Bone marrow (tissue), 2 donors: ENCODE results near the gene ATG4D.
A peak's percentile ranks its signal among the peaks of the same experiment; 100 is the strongest.
"Not testable (repeated sequence)": the region's sequence is repeated elsewhere in the genome, so short reads cannot be mapped to it uniquely, and the experiment has no call there.

Experiments
- DNase-seq, 2 donors: peaks; one replicate each; lab custom pipeline; 2025; lab: John Stamatoyannopoulos, UW

Gene ATG4D

DNA sequence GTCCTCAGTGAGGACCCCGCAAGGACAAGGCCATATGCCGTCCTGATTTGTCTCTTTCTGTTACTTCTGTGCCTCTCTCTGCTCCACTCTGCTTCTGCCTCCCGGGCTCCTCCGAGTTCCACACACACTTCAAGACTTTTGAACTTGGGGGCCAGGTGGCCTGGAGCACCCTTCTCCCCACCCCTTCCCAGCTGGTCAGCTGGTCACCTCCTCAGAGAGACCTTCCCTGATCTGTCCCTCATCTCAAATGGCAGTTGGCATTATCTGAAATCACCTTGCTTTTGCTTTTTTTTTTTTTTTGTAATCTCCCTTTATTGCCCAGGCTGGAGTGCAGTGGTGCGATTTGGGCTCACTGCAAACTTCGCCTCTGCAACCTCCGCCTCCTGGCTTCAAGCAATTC, 24.3 kb upstream of the ATG4D start:
- DNase-seq, result no peak

GRCh38 chr19:10520652-10521318, 22.9 kb upstream of the ATG4D start:
- DNase-seq, result no peak

DNA sequence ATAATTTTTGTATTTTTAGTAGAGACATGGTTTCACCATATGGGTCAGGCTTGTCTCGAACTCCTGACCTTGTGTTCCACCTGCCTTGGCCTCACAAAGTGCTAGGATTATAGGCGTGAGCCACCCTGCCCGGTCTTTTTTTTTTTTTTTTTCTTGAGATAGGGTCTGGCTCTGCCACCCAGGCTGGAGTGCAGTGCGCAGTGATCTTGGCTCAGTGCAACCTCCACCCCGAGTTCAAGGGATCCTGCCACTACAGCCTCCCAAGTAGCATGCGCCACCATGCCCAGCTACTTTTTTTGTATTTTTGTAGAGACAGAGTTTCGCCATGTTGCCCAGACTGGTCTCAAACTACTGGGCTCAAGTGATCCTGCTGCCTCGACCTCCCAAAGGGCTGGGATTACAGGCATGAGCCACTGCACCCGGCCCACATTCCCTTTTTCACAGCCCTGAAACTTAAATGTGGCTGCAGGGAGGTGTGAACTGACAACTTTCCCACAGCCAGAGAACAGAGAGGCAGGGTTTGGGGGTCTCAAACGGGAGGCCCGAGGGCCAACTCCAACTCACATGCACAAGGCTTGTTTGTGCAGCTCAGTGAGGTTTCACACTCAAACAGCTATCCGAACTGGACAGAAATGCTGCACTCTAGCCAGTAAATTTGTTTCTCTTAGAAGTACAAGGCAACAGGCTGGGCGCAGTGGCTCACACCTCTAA, 22.1 kb upstream of the ATG4D start:
- DNase-seq, result no peak

- DNase-seq, result no peak
These were observed 20.5 kb upstream of the ATG4D start for GRCh38 chr19:10523135-10523636.

- no peak for DNase-seq
These were observed 18.1 kb upstream of the ATG4D start for GRCh38 chr19:10525636-10526035.

GRCh38 chr19:10526887-10527286, 16.8 kb upstream of the ATG4D start:
- DNase-seq, result not testable (repeated sequence)

- no peak for DNase-seq
These were observed 11.2 kb upstream of the ATG4D start for GRCh38 chr19:10532457-10532856.

DNA sequence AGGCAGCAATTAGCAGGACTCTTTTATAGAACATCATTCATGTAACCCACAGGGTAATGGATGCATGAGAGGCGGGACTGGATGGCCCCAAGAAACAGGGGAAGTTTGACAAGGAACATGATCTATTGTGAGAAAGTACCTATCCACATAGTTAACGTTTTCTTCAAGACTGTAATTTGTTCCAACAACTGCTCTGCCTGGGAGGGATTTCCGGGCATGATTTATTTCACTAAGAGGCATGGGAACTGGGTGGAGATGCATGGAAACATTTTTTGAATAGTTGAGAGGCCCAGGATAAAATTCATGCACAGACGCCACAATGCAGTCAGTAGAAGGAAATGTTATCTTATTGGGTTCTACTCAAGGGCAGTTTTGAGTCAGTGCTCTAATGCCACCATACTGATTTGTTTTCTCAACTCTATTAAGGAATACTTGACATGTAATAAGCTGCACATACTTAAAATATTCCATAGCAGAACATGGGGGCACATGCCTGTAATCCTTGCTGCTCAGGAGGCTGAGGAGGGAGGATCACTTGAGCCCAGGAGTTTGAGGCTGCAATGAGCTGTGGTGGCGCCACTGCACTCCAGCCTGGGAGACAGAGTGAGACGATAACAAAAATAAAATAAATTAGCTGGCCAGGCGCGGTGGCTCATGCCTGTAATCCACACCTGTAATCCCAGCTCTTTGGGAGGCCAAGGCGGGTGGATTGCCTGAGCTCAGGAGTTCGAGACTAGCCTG, 9.9 kb upstream of the ATG4D start:
- DNase-seq, result no peak

- no peak for DNase-seq
These were observed 8.1 kb upstream of the ATG4D start for GRCh38 chr19:10535613-10536012.

DNA sequence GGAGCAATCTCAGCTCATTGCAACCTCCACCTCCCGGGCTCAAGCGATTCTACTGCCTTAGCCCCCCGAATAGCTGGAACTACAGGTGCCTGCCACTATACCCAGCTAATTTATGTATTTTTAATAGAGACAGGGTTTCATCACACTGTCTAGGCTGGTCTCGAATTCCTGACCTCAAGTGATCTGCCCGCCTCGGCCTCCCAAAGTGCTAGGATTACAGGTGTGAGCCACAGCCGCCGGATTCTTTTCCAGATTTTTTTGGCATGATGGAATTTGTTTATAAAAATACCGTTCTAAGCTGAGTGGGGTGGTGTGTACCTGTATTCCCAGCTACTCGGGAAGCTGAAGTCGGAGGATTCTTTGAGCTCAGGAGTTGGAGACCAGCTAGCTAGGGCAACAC, 6.0 kb upstream of the ATG4D start:
- DNase-seq, result no peak

- no peak for DNase-seq
These were observed 5.3 kb upstream of the ATG4D start for GRCh38 chr19:10538204-10538983.

GRCh38 chr19:10539016-10539415, 4.7 kb upstream of the ATG4D start:
- not testable (repeated sequence) for DNase-seq

DNA sequence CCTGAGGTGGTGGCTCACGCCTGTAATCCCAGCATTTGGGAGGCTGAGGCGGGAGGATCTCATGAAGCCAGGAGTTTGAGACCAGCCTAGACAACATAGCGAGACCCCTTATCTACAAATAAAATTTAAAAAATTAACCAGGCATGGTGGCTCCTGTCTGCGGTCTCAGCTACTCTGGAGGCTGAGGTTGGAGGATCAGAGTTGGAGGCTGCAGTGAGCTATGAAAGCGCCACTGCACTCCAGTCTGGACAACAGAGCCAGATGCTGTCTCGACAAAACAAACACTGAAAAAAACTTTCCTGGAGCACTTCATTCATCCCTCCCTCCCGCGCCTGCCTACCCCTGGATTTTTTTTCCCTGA, 665 bp upstream of the ATG4D start:
- DNase-seq, result no peak

- DNase-seq, result peak in 1 of 2 donors; percentile 48
These were observed 593 bp downstream of the ATG4D start for GRCh38 chr19:10544242-10544752.

DNA sequence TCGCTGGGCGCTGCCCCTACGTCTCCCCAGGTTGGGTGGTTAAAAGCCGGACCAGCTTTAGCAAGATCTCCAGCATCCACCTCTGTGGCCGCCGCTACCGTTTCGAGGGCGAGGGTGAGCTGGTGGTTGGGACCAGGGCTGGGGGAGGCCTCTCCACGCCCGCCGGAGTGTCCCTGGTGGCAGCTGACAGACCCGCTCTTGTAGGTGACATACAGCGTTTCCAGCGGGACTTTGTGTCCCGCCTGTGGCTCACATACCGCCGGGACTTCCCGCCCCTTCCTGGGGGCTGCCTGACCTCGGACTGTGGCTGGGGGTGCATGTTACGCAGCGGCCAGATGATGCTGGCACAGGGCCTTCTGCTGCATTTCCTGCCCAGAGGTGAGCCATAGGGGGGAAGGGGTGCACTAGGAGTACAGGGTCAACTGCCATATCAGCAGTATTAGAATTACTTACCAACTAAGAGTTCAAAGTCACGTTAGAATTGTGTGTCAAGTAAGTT, 1.1 kb downstream of the ATG4D start:
- DNase-seq, result no peak

DNA sequence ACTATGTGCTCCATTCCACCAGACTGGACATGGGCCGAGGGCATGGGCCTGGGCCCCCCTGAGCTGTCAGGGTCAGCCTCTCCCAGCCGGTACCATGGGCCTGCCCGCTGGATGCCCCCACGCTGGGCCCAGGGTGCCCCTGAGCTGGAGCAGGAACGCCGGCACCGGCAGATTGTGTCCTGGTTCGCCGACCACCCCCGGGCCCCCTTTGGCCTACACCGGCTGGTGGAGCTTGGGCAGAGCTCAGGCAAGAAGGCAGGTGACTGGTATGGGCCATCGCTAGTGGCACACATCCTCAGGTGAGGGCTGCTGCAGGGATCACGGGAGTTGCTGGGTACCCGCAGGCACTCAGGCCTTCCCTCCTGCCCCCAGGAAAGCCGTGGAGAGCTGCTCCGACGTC, 3.1 kb downstream of the ATG4D start:
- DNase-seq, result no peak

- DNase-seq, result no peak
These were observed 5.1 kb downstream of the ATG4D start for GRCh38 chr19:10548746-10549276.

- DNase-seq, result no peak
These were observed 6.0 kb downstream of the ATG4D start for GRCh38 chr19:10549733-10550132.

DNA sequence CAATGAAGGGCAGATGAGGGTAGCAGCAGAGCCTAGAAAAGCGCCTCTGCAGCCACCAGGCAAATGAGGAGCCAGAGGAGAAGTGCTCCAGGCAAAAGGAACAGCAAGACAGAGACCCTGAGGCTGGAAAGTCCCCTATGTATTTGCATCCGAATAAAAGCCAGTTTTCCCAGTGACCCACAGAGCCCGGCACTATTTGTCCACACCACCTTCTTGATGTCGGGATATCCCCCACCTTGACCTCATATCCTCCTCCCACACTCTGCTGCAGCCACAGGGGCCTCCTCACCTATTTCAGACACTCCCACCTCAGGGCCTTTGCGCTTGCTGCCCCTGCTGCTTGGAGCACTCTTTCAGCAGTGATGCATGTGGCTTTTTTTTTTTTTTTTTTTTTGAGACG, 6.6 kb downstream of the ATG4D start:
- DNase-seq, result no peak

GRCh38 chr19:10551006-10551405, 7.3 kb downstream of the ATG4D start:
- not testable (repeated sequence) for DNase-seq

DNA sequence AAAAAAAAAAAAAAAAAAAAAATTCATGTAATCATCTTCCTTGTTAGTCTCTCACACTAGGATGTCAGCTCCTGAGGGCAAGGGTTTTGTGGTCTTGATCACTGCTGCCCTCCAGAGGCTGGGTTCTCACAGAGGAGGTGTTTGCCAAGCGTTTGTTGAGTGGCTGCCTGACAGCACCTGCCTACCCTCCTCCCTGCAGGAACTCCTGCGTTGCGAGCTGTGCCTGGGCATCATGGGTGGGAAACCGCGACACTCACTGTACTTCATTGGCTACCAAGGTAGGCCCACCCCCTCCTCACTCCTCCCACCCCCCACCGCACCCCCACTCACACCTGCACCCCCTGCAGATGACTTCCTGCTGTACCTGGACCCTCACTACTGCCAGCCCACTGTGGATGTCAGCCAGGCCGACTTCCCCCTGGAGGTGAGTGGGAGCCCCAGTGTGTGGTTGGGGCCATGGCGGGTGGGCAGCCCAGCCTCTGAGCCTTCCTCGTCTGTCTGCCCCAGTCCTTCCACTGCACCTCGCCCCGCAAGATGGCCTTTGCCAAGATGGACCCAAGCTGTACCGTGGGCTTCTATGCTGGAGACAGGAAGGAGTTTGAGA, 8.1 kb downstream of the ATG4D start:
- DNase-seq, result no peak
